Stimulated activated CD4-positive, alpha-beta T cell treated with anti-CD3 and anti-CD28 coated beads, Interleukin-12 subunit alpha, Interleukin-12 subunit beta, amount 100 ng/mL, for 4 hours (primary cell): ENCODE data around the gene BMP8B.

Experiments
- DNase-seq: peaks from one replicate; pipeline ENCODE4 v3.0.0-alpha.2; 2020

BMP8B gene

DNA sequence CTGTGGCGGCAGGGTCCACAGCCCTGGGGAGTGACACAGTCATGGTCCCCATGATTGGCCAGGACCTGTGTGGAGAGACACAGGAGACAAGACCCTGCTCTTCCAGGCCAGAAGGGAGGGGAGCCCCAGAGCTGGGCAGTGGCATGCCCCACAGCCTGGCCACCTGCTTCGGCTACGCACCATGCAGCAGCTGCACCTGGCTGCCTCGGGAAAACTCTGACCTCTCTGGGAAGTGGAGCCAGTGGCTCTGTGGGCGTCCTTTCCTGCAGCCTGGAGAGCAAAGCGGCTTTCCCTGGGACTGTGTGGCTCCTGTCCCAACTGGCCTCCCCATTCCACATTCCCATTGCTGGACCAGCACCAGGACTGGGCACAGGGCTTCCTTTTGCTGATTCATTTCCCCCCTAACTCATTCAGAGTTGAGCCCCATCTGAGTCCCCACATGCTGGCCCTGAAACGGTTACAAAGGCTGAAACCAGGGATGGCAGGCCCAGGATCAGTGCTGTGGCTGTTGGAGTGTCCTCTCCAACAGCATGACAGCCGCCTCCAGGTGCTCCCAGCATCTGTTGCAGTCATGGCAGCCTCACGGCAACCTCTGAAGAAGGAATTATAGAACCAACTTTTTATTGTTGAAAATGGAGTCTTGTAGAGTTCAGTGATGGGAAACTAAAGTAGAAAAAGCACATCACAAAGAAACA, 32.6 kb downstream of the BMP8B start:
- DNase-seq, result no peak

DNA sequence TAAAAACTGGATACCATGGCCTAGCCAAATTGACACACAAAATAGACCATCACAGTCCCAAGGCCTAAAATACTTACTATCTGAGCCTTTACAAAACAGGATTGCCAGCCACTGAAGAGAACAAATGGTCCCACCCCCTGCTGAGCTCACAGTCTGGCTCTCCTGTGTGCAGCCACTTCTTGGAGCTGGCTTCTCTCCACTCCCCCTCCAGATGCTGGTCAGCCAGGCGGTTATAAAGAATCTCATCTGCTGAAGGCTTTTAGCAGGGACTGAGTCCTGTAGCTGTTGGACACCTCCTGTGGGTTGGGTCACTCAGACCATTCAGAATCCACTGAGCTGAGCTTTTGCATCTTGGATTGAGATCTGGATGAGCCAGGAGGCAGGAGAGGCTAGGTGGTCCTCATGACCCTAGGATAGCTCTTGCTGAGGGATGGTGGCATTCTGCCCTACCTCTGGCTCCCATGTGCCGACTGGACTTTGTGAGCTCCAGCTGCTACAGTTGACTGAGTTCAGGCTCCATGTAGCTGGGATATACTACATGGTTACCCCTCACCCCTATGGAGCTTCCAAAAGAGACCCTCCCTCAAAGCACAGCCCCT, 33.7 kb downstream of the BMP8B start:
- DNase-seq, result no peak

DNA sequence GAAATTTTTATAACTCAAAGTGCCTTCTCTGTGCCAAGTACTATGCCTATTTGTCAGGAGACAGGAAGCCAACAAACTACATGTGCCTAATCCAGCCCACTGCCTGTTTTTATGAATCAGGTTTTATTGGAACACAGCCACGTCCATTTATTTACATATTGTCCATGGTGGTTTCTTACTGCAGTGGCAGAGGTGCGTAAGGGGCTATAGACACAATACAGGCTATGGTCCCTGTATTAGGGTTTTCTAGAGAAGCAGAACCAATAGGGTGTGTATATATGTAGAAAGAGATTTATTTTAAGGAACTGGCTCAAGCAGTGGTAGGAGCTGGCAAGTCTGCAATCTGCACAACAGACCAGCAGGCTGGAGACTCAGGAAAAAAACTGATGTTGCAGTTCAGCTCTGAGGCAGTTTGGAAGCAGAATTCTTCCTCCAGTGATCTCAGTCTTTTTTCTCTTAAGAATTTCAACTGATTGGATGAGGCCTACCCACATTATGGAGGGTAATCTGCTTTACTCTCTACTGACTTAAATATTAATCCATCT, 34.6 kb downstream of the BMP8B start:
- no peak for DNase-seq

DNA sequence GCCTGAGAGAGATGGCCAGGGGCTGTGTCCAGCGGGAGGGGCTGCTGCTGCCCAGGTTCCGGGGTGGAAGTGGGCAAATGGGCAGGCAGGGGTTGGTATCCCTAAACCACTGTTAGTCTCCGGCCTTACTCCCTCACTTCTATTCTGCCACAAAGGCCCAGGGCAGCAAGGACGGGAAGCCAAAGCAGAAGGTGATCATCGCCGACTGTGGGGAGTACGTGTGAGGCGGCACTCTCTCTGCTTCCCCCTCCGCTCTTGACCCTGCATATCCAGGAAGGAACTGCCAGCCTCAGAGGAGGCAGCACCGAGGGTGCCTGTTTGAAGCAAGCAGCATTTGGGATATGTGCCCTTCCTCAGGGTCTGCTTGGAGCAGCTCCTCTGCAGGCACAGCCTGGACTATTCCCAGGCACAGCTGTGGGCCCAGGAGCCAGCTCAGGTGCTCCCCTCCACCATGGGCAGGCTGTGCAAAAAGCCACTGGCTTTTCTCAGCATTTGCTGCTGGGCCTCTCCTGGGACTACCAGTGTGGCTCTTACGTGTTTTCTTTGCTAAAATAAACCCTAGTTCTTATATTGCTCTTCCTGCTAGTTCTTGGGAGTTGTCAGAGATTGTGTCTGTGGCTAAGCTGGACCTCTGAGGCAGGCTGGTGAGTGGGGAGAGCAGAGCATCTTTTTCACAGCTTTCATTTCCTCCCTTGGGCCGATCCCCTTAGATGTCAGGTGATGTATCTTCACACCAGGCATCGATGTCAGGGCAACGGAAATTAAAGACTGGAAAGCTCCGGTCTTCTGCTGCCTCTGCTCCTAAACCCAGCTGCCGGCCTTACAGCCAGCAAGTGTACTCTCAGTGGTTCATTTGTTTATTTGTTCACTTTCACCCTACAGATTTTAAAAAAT, 35.3 kb downstream of the BMP8B start:
- DNase-seq, result no peak

DNA sequence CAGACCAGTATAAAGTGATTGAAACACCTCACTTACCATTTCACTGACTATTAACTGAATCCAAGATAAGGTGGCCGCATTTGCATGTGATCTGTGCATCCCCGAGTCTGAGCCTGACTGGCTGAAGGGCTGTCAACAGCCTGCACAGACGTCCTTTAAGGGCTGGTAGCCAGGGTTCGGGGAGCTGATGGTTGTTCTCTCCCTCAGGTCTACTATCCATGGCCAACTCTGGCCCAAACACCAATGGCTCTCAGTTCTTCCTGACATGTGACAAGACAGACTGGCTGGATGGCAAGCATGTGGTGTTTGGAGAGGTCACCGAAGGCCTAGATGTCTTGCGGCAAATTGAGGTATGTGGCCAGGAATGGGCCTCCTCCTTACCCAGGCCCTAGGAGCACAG, 36.0 kb downstream of the BMP8B start:
- DNase-seq, result no peak

DNA sequence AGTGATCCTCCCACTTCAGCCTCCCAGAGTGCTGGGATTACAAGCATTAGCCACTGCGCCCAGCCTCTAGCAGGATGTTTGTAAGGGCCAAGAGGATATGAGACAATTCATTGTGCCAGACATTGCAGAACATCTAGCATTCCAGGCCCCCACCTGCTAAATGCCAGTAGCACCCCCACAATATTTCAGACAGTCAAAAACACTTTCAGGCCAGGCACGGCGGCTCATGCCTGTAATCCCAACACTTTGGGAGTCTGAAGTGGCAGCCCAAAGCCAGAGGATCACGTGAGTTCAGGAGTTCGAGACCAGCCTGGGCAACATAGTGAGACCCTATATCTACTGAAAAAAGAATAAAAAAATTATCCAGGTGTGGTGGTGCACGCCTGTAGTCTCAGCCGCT, 37.1 kb downstream of the BMP8B start:
- no peak for DNase-seq

DNA sequence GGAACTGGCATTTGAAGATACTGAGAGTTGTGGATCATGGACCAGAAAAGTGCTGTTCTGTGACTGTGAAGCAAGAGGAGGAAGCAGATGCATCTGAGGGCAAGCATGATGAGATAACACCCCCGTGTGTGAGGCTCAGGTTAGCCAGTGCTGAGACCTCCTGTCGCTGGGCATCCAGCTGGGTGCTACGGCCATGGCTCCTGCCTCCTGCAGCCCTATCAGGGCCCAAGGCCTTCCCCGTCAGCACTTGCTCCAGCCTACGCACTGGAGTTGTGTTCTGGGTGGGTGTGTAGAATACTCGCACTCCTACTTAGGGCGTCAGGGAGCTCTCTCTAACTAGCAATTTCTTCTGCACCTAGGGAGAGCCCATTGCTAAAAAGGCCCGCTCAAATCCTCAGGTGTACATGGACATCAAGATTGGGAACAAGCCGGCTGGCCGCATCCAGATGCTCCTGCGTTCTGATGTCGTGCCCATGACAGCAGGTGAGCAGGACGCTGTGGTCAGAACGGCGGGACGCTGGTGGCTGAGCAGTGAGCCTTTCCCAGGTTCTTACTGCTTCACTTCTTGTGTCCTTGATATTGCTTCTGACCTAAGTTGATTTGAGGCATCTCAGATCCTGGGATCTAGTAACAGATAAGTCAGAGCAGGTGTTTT, 43.5 kb downstream of the BMP8B start:
- no peak for DNase-seq

DNA sequence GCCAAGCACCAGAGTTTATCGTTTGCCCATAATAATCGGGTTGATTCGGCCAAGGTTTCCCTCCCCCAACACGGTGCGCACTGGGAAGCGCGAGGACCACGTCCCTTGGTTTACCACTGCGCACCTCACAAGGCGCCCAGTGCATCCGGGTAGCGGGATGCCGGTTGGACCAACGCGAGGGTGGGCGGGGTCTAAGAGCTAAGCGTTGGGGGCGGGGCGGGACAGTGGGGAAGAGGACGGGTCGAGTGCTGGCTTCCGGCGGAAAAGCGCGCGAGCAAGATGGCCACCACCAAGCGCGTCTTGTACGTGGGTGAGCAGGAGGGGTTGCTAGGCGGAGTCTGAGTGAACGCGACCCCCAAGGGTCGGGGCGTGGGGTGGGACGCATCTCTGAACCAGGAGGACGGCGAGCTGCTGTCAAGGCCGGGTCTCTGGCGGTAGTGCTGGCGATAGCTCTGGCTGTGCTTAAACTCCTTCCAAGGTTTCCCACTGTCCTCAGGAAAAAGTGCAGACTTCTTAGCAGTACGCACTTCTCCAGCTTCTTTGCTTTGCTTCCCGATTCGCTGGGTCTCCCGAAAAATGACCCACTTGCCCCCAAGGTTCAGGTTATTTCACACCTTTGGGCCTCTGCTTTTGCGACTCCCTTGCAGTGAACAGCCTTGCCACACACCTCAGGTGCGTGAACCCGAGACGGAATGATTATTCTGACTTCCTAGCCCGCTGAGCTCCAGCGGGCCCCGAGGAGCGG, 49.9 kb downstream of the BMP8B start, which contains the start of gene PPIE:
TSS of gene PPIE (plus strand) at position 261 of the 745 bp plus-strand sequence. CDS start at position 280, 19 bp downstream.
- peak; percentile 99 for DNase-seq

DNA sequence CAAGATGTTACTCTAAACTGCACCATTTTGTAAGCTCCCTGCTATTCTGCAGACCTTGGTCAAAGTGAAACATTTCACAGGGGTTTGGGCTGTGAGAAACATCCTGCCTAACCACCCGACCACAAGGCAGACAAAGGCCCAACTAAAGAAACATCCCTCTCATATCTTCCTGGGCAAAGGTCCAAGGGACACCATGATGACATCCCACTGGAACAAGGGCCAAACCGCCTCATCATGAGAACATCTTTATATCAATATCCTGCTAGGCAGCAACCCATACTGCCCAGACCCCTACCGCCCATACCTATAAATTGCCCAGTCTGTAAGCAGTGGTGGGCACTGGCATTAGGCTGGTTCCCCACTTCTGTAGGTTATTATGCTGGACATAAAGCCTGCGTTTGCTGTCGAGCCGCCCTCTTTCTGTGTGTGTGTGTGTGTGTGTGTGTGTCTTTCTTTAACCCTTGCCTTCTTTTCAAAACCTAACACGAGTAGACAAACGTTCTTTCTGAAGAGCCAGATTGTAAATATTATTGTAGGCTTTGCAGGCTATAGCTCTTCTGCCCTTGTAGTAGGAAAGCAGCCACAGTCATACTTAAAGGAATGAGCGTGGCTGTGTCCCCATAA, 51.0 kb downstream of the BMP8B start:
- no peak for DNase-seq

DNA sequence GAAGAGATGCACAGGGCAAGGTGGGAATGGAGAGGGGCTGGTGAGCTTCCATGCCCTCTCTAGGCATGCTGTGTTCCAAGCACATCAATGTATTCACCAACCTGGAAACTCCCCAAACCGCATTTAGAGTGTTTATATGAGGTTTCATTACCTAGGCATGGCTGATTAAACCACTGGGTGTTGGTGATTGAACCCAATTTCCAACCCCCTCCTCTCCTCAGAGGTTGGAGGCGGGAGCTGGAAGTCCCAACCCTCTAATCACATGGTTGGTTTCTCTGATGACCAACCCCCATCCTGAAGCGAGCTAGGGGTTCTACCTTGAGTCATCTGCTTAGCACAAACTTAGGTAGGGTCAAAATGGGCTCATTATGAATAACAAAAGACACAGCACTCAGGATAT, 52.9 kb downstream of the BMP8B start:
- DNase-seq, result no peak

DNA sequence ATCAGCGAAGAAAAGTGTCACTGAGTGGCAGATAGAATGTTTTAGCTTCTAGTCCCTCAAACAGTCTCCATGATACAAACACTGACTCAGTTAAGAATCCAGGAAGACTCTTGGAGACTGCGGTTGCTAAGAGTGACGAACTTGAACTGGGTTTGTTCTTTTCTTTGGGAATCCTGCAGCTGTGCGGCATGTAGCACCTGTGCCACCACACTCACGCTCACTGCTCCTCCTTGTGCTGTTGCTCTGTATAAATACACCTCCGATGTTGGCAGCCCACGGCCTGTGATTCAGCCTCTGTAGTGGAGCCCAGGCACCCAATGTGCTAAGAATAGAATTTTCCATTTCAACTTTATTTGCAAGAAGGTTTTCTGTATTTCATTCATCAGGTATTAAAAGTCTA, 55.5 kb downstream of the BMP8B start:
- DNase-seq, result no peak

DNA sequence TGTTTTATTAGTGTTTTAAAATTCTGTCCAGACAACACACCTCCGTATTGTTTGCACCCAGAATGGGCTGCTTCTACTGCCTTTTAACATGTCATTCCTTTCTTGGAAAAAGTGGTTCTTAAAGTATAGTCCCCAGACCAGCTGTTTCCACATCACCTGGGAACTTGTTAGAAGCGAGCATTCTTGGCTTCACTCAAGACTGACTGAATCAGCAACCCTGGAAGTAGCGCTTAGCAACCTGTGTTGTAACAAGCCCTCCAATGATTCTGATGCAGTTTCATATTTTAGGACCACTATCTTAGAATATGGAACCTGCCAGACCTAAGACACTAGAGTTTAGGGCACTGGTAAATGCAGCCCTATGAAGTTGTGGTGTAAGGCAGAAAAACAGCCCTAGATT, 55.9 kb downstream of the BMP8B start:
- no peak for DNase-seq

DNA sequence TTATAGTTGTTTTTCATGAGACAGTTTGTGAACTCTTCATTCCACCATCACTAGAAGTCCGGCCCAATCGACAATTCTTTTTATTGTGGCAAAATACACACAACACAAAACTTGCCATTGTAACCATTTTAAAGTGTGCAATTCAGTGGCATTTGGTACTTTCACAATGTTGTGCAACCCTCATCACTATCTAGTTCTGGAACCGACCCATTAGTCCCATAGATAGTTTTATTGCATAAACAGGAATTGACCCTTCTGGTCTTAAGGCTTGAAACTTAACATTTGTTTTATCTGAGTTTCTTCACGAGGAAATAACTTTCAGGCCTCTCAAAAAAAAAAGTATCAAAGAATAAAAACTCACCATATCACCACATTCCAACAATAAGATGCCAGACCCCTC, 58.8 kb downstream of the BMP8B start:
- no peak for DNase-seq

DNA sequence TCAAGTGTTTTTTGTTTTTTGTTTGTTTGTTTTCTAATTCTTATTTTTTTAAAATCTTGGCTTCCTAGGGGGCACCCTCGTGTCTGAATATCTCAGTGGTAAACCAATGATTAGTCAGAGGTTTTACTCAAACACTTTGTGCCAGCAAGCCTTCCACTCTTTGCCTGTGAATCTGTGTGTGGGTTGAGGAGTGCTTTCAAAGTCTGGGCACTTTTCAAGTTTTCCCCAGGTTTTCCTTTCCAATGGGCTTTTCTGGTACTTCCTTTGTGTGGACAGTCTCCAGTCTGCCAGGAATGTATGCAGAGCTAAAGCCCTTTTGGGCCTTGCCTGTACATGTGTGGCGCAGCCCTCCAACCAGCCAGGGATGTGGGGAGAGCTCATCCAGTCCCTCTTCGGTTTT, 59.6 kb downstream of the BMP8B start:
- no peak for DNase-seq

DNA sequence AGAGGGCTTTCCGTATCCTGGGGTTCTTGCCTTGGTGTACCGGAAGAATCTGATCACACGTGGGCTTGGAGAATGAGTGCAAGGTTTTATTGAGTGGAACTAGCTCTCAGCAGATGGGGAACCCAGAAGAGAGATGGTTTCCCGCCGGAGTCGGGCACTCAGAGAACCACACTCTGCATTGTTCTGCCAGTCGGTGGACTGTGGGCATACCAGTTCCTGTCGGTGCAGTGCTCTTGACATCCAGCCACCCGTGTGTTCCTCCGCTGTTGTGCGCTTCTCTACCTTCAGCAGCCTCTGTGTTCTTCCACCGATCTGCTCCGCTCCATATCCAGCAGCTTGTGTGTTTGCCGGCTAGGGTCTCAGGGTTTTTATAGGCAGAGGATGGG, 60.7 kb downstream of the BMP8B start:
- DNase-seq, result no peak

DNA sequence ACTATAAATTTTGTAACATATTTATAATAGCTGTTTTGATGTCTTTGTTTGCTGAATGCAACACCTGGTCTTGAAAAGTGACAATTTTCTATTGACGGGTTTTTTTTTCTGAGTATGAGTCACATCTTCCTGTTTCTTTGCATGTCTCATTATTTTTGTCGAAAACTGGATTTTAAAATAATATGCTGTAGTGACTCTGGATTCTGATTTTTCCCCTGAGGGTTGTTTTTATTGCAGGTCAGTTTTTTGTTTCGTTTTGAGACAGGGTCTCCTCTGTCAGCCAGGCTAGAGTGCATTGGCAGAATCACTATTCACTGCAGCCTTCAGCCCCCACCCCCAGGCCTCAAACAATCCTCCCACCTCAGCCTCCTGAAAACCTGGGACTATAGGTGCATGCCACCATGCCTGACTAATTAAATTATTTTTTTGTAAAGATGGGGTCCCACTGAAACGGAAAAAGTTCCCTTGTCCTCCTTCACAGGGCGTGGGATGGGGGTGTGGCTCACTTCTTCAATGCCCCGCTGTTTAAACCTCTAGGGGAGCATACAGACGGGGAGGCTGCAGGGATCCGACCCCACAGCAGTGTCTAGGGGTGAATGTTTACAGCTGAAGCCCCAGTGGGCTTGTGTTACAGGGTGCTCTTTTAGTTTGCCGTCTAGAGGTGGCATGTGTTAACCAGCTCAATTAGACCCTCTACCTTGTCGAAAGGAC, 61.3 kb downstream of the BMP8B start:
- no peak for DNase-seq

DNA sequence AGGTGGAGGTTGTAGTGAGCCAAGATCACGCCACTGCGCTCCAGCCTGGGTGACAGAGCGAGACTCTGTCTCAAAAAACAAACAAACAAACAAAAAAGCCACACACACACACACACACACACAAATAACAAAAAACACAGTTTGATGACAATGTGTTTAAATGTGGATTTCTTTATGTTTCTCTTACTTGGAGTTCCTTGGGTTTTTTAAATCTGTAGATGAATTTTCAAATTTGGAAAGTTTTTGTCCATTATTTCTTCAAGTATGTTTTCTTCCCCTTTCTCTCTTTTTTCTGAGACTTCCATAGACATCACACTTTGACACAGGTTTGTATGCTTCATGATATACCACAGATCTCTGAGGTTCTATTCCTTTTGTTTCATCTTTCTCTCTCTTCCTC, 62.1 kb downstream of the BMP8B start:
- no peak for DNase-seq

DNA sequence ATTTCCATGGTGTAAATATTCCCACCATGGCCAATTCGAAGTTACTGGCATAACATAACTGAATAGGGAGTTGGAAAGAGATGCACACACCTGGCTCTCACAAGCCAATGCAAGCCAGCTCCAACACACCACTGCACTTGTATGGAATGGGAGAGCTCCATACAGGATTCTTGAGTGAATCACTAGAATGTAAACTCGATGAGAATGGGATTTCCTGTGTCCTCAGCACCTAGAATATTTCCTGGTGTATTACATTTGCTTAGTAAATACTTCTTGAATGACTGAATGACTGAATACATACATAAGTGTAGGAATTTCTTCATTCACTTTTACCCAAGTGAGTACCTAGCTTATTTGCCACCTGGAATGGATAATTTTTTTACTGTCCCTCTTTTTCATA, 66.2 kb downstream of the BMP8B start:
- DNase-seq, result no peak

DNA sequence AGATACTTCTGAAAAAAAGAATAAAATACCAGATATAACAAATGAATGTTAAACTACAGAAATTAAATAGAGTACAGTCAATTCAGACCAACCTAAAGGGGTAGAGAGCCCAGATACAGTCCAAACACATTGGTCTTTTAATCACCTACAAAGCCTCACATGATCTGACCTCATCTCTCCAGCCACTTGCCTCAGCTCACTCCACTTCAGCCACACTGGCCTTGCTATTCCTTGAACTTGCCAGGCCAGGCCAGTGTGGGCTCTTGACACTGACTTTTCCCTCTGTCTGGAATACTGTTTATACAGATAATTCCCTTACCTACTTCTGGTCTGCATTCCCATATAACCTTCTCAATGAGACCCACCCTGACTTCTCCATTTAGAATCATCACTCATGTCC, 67.0 kb downstream of the BMP8B start:
- no peak for DNase-seq

DNA sequence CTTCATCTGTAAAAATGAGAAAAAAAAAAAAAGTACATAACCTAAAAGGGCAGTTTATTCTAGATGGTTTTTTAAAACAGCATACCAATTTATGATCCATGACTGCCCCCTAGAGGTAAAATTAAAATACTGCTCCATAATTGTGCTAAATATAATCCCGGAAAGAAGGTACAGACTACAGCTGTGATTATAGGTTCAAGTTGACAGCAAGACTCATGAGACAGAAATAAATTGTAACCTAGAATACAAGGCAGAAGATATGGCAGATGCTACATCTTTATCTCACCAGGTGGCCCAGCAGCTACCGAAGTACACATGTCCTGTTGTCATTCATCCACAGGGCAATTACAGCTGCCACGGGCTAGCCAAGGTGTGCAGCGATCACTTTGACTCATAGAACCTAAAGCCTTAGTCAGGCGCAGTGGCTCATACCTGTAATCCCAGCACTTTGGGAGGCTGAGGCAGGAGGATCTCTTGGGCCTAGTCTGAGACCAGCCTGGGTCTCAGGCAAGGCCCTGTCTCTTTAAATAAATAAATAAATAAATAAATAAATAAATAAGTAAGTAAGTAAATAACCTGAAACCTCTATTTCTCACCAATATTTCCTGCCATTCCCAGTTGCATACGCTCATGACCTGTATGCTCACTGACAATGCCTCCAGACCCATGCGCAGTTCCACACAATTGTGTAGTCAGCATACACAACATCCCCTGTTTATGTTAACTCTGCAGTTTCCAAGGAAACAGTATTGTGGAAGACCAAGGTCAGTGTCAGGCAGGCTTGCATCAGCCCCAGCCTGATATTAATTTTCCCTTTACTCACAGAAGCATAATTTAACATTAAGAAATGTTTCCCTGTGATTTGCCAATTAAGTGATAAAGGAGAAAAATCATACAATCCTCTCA, 68.3 kb downstream of the BMP8B start:
- DNase-seq, result no peak
